Activated T-cell treated with anti-CD3 and anti-CD28 coated beads, Interleukin-2, amount 50 U/mL, for 4 hours (primary cell): ENCODE measurements around the gene HABP4. TPM values are rescaled to one million over a fixed set of nuclear protein-coding genes. Genes with fewer than 3 reads are reported as not detected.

Source experiments
- ATAC-seq, 2 donors: fragments of 200-7000 bp; cut with Tn5 transposase; one replicate each; pipeline ENCODE4 v1.10.0; 2021
- DNase-seq: peaks from one replicate; pipeline ENCODE4 v3.0.0-alpha.2; 2020
- H3K27me3 Mint-ChIP-seq: one replicate; pipeline ENCODE4 v1.8.0; 2021; ENCODE audit warnings: low read depth, mixed read lengths
- H3K36me3 Mint-ChIP-seq: one replicate; pipeline ENCODE4 v1.8.0; 2022; ENCODE audit warnings: mixed read lengths; ENCODE audit not compliant: insufficient read depth
- H3K4me1 Mint-ChIP-seq: one replicate; pipeline ENCODE4 v1.8.0; 2021; ENCODE audit warnings: low read depth, mixed read lengths
- H3K4me3 Mint-ChIP-seq: one replicate; pipeline ENCODE4 v1.8.0; 2021; ENCODE audit warnings: mild to moderate bottlenecking, moderate library complexity, mixed read lengths
- H3K9me3 Mint-ChIP-seq: one replicate; pipeline ENCODE4 v1.8.0; 2021; ENCODE audit warnings: mixed read lengths
- total RNA-seq, 3 donors: library from RNA; stranded (reverse); gene quantifications; one replicate each; pipeline ENCODE4 v1.2.1, GENCODE V29; 2021

Gene HABP4
- total RNA-seq, 3 donors from 2014 or later = 8.8 to 15.2 (median 10.3) TPM

DNA sequence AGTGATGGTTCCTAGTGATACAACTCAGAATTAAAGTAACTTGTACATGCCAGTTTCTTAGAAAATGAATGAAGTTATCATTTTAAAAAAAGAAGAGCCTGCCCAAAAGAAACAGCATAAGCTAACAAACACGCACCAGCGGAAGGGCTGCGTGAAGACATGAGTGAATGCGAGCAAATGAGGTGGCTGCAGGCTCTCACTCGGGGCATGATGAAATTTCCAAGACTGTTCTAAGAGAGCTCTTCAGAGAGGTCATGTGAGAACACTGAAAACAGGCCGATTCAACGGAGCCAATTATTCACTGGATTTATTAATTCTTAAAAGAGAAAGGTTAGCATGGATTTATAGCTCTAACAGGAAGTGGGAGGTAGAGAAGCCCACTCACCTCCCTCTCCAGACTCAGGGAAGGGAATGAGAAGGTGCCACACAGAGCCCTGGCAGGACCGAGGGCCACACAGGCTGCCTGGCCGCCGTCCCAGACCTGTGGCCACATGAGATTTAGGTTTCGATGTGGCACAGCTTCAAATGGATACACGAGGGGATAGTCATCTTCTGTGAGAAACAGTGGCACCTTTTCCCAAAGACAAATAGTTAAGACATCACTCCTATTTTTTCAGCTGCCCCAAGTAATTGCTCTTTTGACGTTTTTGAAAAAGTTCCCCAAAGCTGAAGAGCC lies 55.5 kb downstream of the HABP4 start:
- Mint-ChIP-seq H3K36me3 (peaks cover 12% of the 10 kb centered on the region), H3K4me3 (no peak overlapping the region), H3K9me3 (no peaks in the 10 kb centered on the region), H3K4me1 (peaks cover 5% of the 10 kb centered on the region), H3K27me3 (no peaks in the 10 kb centered on the region)
- no peak for ATAC-seq
- no peak for DNase-seq

GRCh38 chr9:96508227-96508940 lies 58.4 kb downstream of the HABP4 start:
- Mint-ChIP-seq H3K27me3 (no peaks in the 10 kb centered on the region), H3K4me1 (peaks cover 5% of the 10 kb centered on the region), H3K4me3 (no peak overlapping the region), H3K9me3 (no peaks in the 10 kb centered on the region), H3K36me3 (peaks cover 12% of the 10 kb centered on the region)
- ATAC-seq (no peak), DNase-seq (no peak)

- no peak for ATAC-seq
- no peak overlapping the region for H3K4me3 Mint-ChIP-seq
- no peaks in the 10 kb centered on the region for H3K9me3 Mint-ChIP-seq
- H3K27me3 Mint-ChIP-seq = no peaks in the 10 kb centered on the region
- DNase-seq = no peak
- peaks cover 5% of the 10 kb centered on the region for H3K4me1 Mint-ChIP-seq
- H3K36me3 Mint-ChIP-seq = peaks cover 9% of the 10 kb centered on the region
These were observed 59.1 kb downstream of the HABP4 start for GRCh38 chr9:96509026-96509425.

DNA sequence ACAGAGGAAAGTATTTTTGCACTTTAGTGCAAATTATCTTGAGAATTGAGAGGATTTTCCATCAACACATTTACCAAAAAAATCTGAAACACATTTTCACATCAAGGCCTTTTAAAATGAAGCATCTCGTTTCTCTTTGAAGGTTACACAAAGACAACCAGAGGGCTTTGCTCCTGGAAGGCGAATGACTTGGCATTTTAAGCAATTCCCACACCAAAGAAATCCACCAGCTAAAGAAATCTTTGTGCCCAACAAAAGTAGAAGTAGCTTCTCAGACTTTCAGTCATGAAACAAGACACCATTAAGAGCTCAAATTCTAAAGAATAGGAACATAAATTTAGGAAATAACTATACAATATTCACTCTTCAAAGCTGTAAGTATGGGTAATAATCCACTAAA lies 59.9 kb downstream of the HABP4 start:
- ATAC-seq (no peak), DNase-seq (no peak)
- no peaks in the 10 kb centered on the region for H3K9me3 Mint-ChIP-seq
- H3K4me1 Mint-ChIP-seq = peaks cover 5% of the 10 kb centered on the region
- H3K36me3 Mint-ChIP-seq = peaks cover 8% of the 10 kb centered on the region
- H3K4me3 Mint-ChIP-seq = no peak overlapping the region
- H3K27me3 Mint-ChIP-seq = no peaks in the 10 kb centered on the region

GRCh38 chr9:96510258-96510657 lies 60.3 kb downstream of the HABP4 start:
- Mint-ChIP-seq H3K9me3 (no peaks in the 10 kb centered on the region), H3K4me1 (peaks cover 5% of the 10 kb centered on the region), H3K4me3 (no peak overlapping the region), H3K27me3 (no peaks in the 10 kb centered on the region), H3K36me3 (peaks cover 9% of the 10 kb centered on the region)
- no peak for ATAC-seq
- no peak for DNase-seq

- H3K9me3 Mint-ChIP-seq = no peaks in the 10 kb centered on the region
- H3K4me3 Mint-ChIP-seq = no peak overlapping the region
- peaks cover 9% of the 10 kb centered on the region for H3K36me3 Mint-ChIP-seq
- no peak for DNase-seq
- H3K27me3 Mint-ChIP-seq = no peaks in the 10 kb centered on the region
- no peak for ATAC-seq
- H3K4me1 Mint-ChIP-seq = peaks cover 5% of the 10 kb centered on the region
These were observed 62.3 kb downstream of the HABP4 start for GRCh38 chr9:96512240-96512639.

- Mint-ChIP-seq H3K4me1 (peaks cover 5% of the 10 kb centered on the region), H3K36me3 (peaks cover 9% of the 10 kb centered on the region), H3K4me3 (no peak overlapping the region), H3K27me3 (no peaks in the 10 kb centered on the region), H3K9me3 (no peaks in the 10 kb centered on the region)
- DNase-seq (no peak), ATAC-seq (no peak)
These were observed 63.7 kb downstream of the HABP4 start for GRCh38 chr9:96513622-96514021.

DNA sequence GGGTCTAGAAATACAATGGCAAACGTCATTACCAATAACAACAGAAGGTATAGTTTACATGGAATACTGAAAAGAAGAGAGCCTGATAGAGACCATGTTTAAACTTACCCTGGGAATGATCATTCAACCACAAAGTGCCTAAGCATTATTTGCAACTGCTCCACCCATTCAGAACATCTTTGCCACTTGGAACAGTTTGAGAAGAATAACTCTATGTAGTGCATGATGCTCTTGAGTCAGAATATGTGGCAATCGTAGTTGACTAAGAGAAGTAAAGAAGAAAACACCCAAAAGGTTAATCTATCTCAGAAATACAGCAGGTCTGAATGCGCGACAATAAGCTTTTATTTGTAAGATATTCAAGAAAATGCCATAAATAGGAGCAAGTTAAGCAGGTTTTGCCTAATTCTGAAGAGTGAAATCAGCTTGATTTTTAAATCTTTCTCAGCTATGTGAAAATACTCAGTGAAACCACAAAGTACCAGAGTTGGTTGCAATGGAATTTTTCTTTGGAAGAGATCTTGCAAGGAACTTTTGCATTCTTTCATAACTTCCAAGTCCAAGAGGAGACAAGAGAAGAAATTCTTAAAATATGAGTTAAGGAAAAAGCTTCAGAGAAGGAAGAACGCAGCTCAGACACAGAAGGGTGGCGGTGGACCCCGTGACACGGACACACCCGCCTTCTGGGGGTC lies 64.3 kb downstream of the HABP4 start:
- ATAC-seq = no peak
- no peak for DNase-seq
- Mint-ChIP-seq H3K4me1 (peaks cover 5% of the 10 kb centered on the region), H3K36me3 (peaks cover 9% of the 10 kb centered on the region), H3K27me3 (no peaks in the 10 kb centered on the region), H3K4me3 (no peak overlapping the region), H3K9me3 (no peaks in the 10 kb centered on the region)

GRCh38 chr9:96514800-96515158 lies 64.8 kb downstream of the HABP4 start:
- no peak for DNase-seq
- Mint-ChIP-seq H3K36me3 (peaks cover 10% of the 10 kb centered on the region), H3K27me3 (no peaks in the 10 kb centered on the region), H3K4me1 (peaks cover 4% of the 10 kb centered on the region), H3K9me3 (no peaks in the 10 kb centered on the region), H3K4me3 (no peak overlapping the region)
- no peak for ATAC-seq

GRCh38 chr9:96515621-96516470 lies 65.9 kb downstream of the HABP4 start:
- Mint-ChIP-seq H3K27me3 (no peaks in the 10 kb centered on the region), H3K4me1 (no peaks in the 10 kb centered on the region), H3K4me3 (no peak overlapping the region), H3K9me3 (no peaks in the 10 kb centered on the region), H3K36me3 (peaks cover 12% of the 10 kb centered on the region)
- no peak for DNase-seq
- no peak for ATAC-seq

DNA sequence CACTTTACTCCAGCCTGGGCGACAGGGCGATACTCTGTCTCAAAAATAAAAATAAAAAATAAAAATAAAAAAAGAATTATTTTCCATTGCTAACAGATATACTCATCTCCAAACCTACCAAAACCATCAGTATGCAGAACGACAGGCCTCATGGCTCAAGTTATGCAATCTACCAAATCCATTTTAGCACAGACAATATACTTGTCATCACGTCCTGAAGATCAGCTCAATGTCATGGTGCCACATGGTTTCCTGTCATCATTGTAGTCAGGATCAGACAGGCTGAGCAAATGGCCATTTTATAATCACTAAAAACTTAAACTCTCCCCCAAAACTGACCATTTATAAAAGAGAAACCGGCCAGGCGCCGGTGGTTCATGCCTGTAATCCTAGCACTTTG lies 69.1 kb downstream of the HABP4 start:
- H3K9me3 Mint-ChIP-seq = no peaks in the 10 kb centered on the region
- no peaks in the 10 kb centered on the region for H3K27me3 Mint-ChIP-seq
- ATAC-seq (no peak), DNase-seq (no peak)
- H3K4me1 Mint-ChIP-seq = peaks cover 16% of the 10 kb centered on the region
- H3K36me3 Mint-ChIP-seq = peaks cover 19% of the 10 kb centered on the region
- no peak overlapping the region for H3K4me3 Mint-ChIP-seq

GRCh38 chr9:96519787-96520186 lies 69.8 kb downstream of the HABP4 start:
- Mint-ChIP-seq H3K9me3 (no peaks in the 10 kb centered on the region), H3K27me3 (no peaks in the 10 kb centered on the region), H3K36me3 (peaks cover 17% of the 10 kb centered on the region), H3K4me1 (peaks cover 16% of the 10 kb centered on the region), H3K4me3 (no peak overlapping the region)
- DNase-seq = no peak
- no peak for ATAC-seq

- Mint-ChIP-seq H3K27me3 (no peaks in the 10 kb centered on the region), H3K4me1 (peaks cover 16% of the 10 kb centered on the region), H3K9me3 (no peaks in the 10 kb centered on the region), H3K36me3 (peaks cover 22% of the 10 kb centered on the region), H3K4me3 (no peak overlapping the region)
- DNase-seq (no peak), ATAC-seq (peak in 1 of 2 donors; percentile 23)
These were observed 72.4 kb downstream of the HABP4 start for GRCh38 chr9:96522366-96522765.

DNA sequence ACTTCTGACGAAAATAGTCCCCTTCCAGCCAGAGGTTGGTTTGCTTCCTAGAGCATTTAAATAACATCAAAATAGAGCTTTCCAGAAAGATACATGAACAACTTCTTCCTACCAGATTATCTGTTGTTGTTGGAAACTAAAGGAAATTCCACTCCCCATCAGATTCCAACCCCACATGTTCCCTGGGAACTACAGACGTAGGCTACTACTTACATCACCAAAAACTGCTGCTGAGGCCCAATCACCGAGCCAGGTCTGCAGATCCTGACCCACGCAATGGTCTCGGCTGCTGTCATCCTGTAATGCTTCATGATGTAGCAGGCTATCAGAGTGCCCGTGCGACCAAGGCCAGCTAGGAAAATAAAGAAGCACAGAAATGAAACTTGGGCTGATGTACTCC lies 73.4 kb downstream of the HABP4 start:
- ATAC-seq (no peak), DNase-seq (no peak)
- H3K36me3 Mint-ChIP-seq = peaks cover 24% of the 10 kb centered on the region
- H3K4me3 Mint-ChIP-seq = no peak overlapping the region
- no peaks in the 10 kb centered on the region for H3K9me3 Mint-ChIP-seq
- peaks cover 16% of the 10 kb centered on the region for H3K4me1 Mint-ChIP-seq
- no peaks in the 10 kb centered on the region for H3K27me3 Mint-ChIP-seq
